Fibroblast of skin of scalp (primary cell): Measurements from ENCODE around the gene CDKN2AIPNL.
"Not testable (repeated sequence)": the region's sequence is repeated elsewhere in the genome, so short reads cannot be mapped to it uniquely, and the experiment has no call there.

Source experiments
- DNase-seq: peaks from one replicate; pipeline ENCODE4 v3.0.0-alpha.2; 2013

Gene CDKN2AIPNL

DNA sequence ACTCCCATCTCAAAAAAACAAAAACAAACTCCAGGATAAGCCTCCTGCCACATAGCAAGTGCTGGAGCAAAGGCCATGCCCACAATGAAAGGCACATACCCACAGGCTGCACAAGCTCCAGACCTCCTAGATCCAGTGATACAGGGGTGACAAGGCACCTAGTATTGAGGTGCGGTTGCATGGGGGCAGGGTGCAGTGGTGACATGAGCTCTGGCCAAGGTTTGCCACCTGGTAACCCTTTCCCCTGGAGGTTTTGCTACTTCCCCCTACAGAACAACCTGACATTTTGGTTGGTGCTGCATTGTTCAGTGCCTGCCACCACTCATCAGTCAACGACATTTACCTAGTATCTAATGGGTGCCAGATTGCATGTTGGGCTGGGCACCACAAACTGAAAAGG is 14.5 kb downstream of the CDKN2AIPNL start:
- DNase-seq = no peak

DNA sequence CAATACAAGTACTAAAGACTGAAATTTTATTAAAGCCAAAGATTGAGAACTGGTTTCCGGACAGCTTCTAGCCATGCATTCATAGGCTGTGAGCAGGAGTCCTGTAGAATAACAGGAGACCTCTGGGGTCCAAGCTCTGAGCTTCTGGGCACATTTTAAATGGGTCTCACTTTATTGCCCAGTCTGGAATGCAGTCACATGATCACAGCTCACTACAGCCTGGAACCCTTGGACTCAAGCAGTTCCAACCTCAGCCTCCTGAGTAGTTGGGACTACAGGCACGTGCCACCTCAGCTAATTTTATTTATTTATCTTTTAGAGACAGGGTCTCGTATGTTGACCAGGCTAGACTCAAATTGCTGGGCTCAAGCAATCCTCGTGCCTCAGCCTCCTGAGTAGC is 15.4 kb downstream of the CDKN2AIPNL start:
- no peak for DNase-seq

DNA sequence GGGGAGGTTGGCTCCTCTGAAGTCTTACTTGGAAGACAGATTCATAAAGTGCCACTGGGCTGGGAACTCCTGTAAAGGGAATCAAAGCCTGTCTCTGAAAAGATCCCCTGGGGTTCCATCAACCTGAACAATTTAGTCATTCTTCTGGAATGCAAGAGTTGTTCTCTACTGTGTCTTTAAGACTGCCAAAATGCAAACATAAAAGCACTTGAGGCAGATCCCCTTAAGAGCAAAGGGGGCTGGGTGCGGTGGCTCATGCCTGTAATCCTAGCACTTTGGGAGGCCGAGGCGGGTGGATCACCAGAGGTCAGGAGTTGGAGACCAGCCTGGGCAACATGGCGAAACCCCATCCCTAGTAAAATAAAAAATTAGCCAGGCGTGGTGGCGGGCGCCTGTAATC is 16.7 kb downstream of the CDKN2AIPNL start:
- DNase-seq = no peak

DNA sequence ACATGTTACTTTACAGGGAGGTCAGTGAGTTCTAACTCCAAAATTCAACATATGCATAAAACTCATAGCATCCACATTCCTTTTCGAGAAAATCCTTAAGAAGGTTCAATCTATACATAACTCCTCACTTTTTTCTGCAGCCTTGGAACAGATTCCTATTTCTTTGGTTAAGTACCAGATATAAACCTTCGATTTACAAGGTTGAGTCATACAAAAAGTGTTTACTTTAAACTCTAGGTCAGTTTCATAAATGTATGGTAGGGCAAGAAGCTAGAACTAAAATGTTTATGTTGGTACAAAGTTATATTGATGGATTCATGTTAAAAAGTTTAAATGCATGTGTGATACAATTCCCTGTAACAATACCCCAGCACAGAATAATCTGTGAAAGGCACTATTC is 19.4 kb downstream of the CDKN2AIPNL start:
- no peak for DNase-seq

DNA sequence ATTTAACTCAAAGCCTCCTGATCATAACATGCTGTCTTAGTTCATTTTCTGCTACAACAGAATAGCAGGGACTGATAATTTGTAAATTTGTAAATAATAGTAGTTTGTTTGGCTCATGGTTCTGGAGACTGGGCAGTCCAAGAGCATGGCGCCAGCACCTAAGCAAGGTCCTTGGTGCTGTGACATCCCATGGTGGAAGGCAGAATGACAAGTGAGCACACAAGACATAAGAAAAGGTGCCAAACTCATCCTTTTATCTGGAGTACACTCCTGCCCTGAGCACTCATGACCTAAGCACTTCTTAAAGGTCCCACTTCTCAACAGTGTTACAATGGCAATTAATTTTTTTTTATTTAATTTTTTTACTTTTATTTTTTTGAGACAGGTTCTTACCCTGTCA is 24.2 kb downstream of the CDKN2AIPNL start:
- no peak for DNase-seq

DNA sequence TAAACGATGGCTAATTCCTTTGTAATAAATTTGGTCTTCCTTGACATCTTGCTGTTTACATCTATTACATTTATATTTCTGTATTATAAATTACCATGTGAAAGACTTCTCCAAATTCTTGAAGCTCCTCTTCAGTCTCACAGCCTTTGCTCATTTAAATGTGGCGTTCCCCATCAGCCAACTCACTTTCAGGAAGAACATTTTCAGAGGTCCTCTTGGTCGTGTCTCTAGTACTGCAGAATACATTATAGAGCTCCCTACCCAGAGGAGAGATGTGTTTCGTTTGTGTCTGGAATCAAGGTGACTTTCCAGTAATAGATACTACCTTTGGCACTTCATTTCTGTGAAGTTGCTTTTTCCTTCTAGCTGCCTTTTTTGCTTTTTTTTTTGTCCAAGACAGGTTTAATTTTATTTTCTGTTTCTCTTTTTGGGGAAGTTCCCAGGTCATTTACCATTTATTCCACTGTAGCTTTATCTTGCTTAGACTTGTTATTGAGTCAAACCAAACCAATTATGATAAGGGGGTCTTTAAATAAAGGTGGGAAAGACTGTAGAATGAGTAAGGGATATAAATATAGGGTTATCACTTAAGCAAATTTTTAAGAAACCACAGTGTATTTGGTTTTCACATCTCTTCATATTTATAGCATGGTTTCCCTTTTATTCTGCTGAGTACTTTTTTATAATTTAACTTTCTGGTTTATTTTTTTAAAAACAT is 27.5 kb downstream of the CDKN2AIPNL start:
- DNase-seq = no peak

DNA sequence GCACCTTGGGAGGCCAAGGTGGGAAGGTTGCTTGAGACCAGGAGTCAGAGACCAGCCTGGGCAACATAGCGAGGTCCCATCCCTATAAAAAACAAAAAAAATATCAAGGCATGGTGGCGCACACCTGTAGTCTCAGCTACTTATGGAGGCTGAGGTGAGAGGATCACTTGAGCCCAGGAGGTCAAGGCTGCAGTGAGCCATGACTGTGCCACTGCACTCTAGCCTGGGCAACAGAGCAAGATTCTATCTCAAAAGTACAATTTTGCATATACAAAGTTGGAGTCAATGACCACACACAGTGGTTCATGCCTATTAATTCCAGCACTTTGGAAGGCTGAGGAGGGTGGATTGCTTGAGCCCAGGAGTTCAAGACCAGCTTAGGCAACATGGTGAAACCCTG is 29.5 kb downstream of the CDKN2AIPNL start:
- not testable (repeated sequence) for DNase-seq

DNA sequence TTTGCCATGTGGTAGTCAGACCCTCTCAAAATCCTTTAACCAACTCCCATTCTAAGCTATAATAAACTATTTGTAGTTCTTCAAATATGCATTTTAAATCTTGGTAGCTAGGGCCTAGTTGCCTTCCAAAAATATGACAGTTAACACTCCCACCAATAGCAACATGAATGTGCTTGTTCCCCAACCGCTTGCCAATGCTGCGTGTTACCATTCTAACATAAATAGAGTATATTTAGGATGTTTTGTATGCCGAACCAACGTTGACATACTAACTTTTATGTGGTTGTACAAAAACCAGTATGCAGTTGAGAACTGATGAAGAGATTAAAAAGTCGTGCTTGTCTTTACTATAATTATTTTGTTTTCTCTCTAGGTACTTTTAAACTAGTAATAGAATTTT is 31.3 kb downstream of the CDKN2AIPNL start:
- no peak for DNase-seq

DNA sequence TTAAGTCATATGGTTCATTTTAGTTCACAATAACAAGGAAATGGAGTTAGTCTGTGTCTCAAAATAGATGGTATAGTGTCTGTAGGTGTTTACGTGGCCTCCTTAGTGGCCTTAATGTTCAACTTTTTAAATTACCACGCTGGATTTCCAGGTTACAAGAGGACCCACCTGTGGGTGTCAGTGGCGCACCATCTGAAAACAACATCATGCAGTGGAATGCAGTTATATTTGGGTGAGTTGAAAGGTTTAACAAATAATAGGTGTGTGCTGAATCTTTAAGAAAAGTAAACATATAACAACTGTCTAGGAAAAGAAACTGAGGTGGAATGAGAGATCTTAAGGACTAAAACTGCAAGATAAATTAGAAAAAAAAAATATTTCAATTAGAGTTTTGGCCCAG is 37.4 kb downstream of the CDKN2AIPNL start:
- DNase-seq = no peak

DNA sequence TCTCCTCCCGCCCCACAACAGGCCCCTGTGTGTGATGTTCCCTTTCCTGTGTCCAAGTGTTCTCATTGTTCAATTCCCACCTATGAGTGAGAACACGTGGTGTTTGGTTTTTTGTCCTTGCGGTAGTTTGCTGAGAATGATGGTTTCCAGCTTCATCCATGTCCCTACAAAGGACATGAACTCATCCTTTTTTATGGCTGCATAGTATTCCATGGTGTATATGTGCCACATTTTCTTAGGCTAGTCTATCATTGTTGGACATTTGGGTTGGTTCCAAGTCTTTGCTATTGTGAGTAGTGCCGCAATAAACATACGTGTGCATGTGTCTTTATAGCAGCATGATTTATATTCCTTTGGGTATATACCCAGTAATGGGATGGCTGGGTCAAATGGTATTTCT is 38.0 kb downstream of the CDKN2AIPNL start:
- DNase-seq = not testable (repeated sequence)

DNA sequence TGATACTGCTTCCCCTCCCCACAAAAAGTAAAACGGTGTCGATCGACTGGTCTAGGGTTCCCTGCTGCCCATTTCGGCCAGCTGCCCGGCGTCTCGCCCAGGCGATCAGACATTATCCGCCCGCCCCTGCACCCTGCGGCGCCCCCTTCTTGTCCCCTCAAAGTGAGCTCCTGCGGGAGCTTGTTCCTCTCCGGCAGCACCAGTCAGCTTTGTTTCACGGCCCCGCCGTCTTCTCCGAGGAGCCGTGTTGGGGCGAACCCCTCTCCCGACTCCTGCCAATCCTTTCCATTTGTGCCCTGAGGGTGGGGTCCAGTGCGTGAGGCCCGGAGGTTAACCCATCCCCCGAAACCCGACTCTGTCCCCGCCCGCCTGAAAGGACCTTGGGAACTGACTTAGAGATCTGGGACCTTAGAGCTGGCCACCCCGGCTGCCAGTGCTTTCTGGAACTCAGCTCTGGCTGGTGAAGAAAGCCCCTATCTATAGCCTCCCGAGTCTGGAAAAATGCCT is 39.8 kb downstream of the CDKN2AIPNL start:
- DNase-seq = peak; percentile 49

DNA sequence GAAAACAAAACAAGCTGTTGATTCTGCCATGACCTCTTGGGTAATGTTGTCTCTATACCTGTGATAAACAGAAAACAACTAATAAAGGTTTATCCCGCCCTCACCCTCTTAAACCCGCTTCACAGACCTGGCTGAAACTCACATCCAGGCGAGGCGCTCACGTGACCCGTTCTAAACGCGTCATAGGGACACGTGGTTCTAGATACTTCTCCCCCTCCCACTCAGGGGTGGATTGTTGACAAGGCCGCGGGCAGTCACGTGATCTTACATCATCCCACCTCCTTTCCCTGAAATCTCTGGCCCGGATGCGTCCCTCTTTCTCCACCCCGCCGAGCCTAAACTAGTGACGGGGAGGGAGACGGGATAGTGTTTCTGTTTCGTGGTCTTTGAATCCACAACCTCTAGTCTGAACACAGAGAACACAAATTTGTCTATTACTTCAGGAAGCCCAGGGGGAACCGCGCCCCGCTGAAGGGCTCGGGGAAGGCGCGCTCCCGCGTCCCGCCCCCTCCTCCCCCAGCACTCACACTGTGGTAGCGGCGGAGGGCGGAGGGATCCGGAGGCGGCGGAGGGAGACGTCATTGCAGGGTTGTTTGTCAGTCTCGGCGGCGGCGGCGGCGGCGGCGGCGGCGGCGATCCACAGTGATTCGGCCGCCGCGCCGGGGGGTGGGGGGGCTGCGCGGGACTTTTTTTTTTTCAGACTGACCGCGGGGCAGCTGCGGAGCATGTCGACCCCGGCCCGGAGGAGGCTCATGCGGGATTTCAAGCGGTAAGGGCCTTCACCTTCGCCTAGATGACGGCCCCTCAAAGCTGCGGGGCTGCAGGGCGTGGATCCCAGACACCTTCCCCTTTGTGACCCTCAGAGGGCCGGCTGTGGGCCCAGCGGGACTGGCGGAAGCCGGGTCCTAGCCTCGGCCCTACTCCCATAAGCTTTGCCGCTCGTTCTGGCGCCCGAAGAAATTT is 40.5 kb downstream of the CDKN2AIPNL start, which contains the start of gene UBE2B:
Gene UBE2B, plus strand, starts transcription at position 699 of the 963 bp plus-strand sequence. Its CDS starts 27 bp downstream, at position 726.
- peak; percentile 100 for DNase-seq

DNA sequence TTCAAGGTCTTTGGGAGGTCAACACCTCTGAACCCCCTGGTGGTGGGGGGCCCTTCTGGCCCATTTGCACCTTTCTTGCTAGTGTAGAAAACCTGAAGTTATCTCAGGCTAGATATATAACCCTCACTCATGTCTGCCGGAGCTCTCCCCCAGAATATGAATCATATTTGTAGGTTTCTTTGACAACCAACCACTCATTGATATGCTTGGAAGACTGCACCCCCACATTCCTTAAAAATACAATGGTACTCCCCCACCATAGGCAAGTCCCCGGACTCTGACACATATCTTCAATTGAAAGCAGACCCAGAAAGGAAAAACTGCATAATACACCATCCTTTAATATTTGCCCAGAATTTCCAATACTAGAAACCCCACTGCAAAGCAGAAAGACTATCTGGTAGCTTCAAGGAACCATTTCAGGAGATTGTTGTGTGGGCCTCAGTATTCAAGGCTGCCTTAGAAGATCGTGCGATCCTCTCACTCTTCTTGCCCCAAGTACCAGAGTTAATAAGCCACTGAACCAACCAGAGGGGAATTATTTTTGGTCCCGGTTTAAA is 41.3 kb downstream of the CDKN2AIPNL start:
- no peak for DNase-seq

DNA sequence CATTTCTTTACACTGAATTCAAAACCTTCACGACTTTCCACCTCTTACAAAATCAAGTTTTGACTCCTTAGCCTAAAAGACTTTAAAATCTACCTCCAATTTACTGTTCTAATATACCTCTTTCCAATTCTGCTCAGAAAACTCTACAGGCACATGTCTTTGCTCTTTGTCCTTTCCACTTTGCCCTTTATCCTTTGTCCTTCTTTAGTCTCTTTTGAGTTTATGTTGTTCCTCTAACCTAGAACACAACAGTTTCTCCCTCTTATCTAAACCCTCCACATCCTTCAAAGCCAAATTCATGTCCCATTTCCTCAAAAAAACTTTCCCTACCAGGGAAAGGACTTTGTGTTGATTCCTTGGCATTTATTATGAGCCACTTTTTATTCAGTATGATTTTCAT is 46.1 kb downstream of the CDKN2AIPNL start:
- DNase-seq = no peak

DNA sequence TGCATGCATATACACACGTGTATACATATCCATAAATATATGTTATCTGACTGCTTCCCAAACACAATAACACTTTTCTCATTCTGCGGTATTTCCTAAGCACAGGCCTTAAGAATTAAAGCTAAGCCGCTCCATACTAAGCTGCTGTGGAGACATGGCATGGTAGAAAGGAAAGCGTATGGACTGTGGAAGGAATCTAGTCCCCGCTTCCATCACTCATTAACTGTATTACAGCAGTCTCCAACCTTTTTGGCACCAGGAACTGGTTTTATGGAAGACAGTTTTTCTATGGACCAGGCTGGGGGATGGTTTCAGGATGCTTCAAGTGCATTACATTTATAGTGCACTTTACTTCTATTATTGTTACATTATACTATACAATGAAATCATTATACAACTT is 56.0 kb downstream of the CDKN2AIPNL start:
- DNase-seq = no peak
